ENCODE measurements around the gene ATR. TPM values are rescaled to one million over a fixed set of nuclear protein-coding genes. Genes with fewer than 3 reads are reported as not detected.

Gene ATR
- total RNA-seq, 1 experiment from 2014 or later: 15.6 TPM

DNA sequence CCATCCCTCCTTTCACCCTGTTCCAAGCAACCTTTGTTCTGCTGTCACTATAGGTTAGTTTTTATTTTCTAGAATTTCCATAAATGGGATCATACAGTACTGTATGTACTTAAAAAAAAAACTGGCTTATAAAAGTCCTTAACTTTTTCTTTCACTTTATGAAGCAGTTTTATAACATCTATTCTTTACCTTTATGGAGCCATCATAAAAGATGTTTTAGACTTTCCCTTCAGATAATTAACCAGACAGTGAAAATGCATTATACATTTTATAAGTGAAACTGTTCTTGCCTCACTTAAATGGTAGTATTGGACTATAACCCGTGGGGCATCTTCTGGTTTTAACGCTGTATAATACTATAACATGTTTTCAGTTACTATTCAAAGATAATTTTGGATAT lies 43.9 kb upstream of the ATR start:
- ATAC-seq (no peak), DNase-seq (no peak)
- Histone ChIP-seq H3K4me2 (ENCODE audit: low read length) (no peak overlapping the region), H3K4me3 (ENCODE audit: low read length) (no peak overlapping the region), H3K36me3 (ENCODE audit: low read depth, low read length) (no peaks in the 10 kb centered on the region), H4K20me1 (ENCODE audit: low read length) (no peaks in the 10 kb centered on the region), H3K9me2 (replicated peaks; ENCODE audit: low read length) (no peaks in the 10 kb centered on the region), H3K4me1 (ENCODE audit: insufficient read depth, low read length) (peaks cover 19% of the 10 kb centered on the region), H2AFZ (ENCODE audit: low read length) (no peak overlapping the region), H3K9me3 (ENCODE audit: low read length) (no peaks in the 10 kb centered on the region), H3K27me3 (ENCODE audit: low read length) (no peaks in the 10 kb centered on the region), H3K9ac (ENCODE audit: low read length) (no peak overlapping the region), H3K79me2 (ENCODE audit: low read length) (peaks cover 7% of the 10 kb centered on the region; the same call in 1 of the 2 replicates), H3F3A (ENCODE audit: low read length, unreplicated experiment) (no peaks in the 10 kb centered on the region), H3K27ac (ENCODE audit: low read length) (no peak overlapping the region)
- ChIA-PET POLR2A (ENCODE audit: unreplicated experiment) (no interaction called here), CTCF (no interaction called here)
- intact Hi-C loops (cut with micrococcal nuclease): no loop called here
- TF ChIP-seq EZH2phosphoT487 (IDR thresholded peaks at IDR 0.05; ENCODE audit: borderline replicate concordance, low read length) (no peak), EZH2 (IDR thresholded peaks at IDR 0.05; ENCODE audit: low read length, unreplicated experiment) (no peak)
- TF ChIP-seq, protein P1, sequence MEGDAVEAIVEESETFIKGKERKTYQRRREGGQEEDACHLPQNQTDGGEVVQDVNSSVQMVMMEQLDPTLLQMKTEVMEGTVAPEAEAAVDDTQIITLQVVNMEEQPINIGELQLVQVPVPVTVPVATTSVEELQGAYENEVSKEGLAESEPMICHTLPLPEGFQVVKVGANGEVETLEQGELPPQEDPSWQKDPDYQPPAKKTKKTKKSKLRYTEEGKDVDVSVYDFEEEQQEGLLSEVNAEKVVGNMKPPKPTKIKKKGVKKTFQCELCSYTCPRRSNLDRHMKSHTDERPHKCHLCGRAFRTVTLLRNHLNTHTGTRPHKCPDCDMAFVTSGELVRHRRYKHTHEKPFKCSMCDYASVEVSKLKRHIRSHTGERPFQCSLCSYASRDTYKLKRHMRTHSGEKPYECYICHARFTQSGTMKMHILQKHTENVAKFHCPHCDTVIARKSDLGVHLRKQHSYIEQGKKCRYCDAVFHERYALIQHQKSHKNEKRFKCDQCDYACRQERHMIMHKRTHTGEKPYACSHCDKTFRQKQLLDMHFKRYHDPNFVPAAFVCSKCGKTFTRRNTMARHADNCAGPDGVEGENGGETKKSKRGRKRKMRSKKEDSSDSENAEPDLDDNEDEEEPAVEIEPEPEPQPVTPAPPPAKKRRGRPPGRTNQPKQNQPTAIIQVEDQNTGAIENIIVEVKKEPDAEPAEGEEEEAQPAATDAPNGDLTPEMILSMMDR (conservative IDR thresholded peaks at IDR 0.05; ENCODE audit: low read depth, low read length): no peak
- BruUV-seq (replicated peaks): no TSS peak

DNA sequence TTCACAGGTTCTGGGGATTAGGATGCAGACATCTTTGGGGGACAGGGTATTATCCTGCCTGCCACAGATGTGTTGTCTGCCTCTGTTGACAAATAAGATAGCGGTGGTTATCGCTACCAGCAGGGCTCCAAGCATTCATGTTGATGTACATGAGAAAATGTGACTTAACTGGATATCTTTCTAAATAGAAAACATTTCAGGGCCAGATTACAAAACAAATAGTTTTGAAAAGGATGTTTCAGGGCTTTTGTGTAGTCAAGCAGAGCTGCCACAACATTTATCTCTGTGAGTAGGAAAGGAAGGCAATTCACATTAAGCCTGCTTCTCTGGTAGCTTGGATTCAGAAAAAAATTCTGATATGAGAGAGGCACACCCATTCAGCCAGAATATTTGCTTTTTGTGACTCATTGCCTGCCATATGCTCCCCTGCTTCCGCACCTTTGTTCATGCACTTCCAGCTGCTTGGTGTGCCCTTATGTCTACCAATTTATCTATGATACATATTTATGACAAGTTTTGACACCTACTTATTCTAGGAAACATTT lies 40.5 kb upstream of the ATR start:
- BruUV-seq (replicated peaks): no TSS peak
- peak overlapping the region; percentile 46 for H3K4me2 ChIP-seq (ENCODE audit: low read length)
- H3K4me3 ChIP-seq (ENCODE audit: low read length): 0 out of 2 replicates have a peak overlapping the region, but pooled peaks have one; percentile 1
- peaks cover 26% of the 10 kb centered on the region for H3K4me1 ChIP-seq (ENCODE audit: insufficient read depth, low read length)
- H3F3A ChIP-seq (ENCODE audit: low read length, unreplicated experiment): no peaks in the 10 kb centered on the region
- TF ChIP-seq, protein P1 (conservative IDR thresholded peaks at IDR 0.05; ENCODE audit: low read depth, low read length): no peak
- TF ChIP-seq EZH2phosphoT487 (IDR thresholded peaks at IDR 0.05; ENCODE audit: borderline replicate concordance, low read length) (no peak), EZH2 (IDR thresholded peaks at IDR 0.05; ENCODE audit: low read length, unreplicated experiment) (no peak)
- no peaks in the 10 kb centered on the region for H3K9me2 ChIP-seq (replicated peaks; ENCODE audit: low read length)
- DNase-seq: peak; percentile 80
- intact Hi-C loops (cut with micrococcal nuclease): loop anchor here (2.0 kb wide), 1 partner anchor 26 kb away; no protein-coding TSS in a partner anchor
- H3K27me3 ChIP-seq (ENCODE audit: low read length): no peaks in the 10 kb centered on the region
- H4K20me1 ChIP-seq (ENCODE audit: low read length): no peaks in the 10 kb centered on the region
- ChIA-PET CTCF (interaction anchor here (0.6 to 1.3 kb wide), 3 partner anchors 29 to 137 kb away, joined by 4 to 6 read pairs (median 4); no protein-coding TSS in a partner anchor), POLR2A (ENCODE audit: unreplicated experiment) (no interaction called here)
- H3K27ac ChIP-seq (ENCODE audit: low read length): peak overlapping the region; percentile 78
- 0 out of 2 replicates have a peak overlapping the region, but pooled peaks have one; percentile 9 for H3K9ac ChIP-seq (ENCODE audit: low read length)
- no peak overlapping the region; the same call in 1 of the 2 replicates for H2AFZ ChIP-seq (ENCODE audit: low read length)
- H3K79me2 ChIP-seq (ENCODE audit: low read length): peaks cover 32% of the 10 kb centered on the region
- H3K36me3 ChIP-seq (ENCODE audit: low read depth, low read length): no peaks in the 10 kb centered on the region
- ATAC-seq: peak; percentile 97
- H3K9me3 ChIP-seq (ENCODE audit: low read length): no peaks in the 10 kb centered on the region

DNA sequence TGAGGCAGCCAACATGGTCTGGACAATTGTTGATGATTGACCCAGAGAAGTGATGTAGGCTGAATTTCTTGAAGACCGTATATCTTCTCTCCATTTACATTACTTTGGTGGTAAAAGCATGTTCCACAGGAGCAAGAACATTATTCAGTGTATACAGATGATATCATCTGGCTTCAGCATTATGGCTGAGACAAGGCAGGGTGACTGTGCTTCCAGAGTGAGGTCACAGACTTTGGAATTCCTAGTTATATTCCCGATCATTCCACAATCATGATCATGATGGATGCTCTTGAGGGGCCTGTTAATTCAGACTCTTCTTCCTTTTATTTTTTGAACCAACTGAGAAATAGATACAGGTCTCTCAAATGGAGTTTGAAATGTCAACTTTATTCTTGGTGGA lies 36.6 kb upstream of the ATR start:
- H3K27ac ChIP-seq (ENCODE audit: low read length): no peak overlapping the region

More for the DNA sequence above, 36.6 kb upstream of the ATR start:
- Histone ChIP-seq H3K4me3 (ENCODE audit: low read length) (no peak overlapping the region), H4K20me1 (ENCODE audit: low read length) (no peaks in the 10 kb centered on the region), H3K36me3 (ENCODE audit: low read depth, low read length) (no peaks in the 10 kb centered on the region), H3K4me2 (ENCODE audit: low read length) (no peak overlapping the region), H3K27me3 (ENCODE audit: low read length) (no peaks in the 10 kb centered on the region), H3F3A (ENCODE audit: low read length, unreplicated experiment) (no peaks in the 10 kb centered on the region), H3K4me1 (ENCODE audit: insufficient read depth, low read length) (peaks cover 37% of the 10 kb centered on the region), H2AFZ (ENCODE audit: low read length) (no peak overlapping the region), H3K9me2 (replicated peaks; ENCODE audit: low read length) (no peaks in the 10 kb centered on the region), H3K9me3 (ENCODE audit: low read length) (no peaks in the 10 kb centered on the region), H3K79me2 (ENCODE audit: low read length) (peaks cover 30% of the 10 kb centered on the region), H3K9ac (ENCODE audit: low read length) (no peak overlapping the region)
- CTCF ChIA-PET: no interaction called here
- intact Hi-C loops (cut with micrococcal nuclease): no loop called here
- TF ChIP-seq EZH2phosphoT487 (IDR thresholded peaks at IDR 0.05; ENCODE audit: borderline replicate concordance, low read length): no peak
- no peak for TF ChIP-seq EZH2 (IDR thresholded peaks at IDR 0.05; ENCODE audit: low read length, unreplicated experiment)
- TF ChIP-seq, protein P1 (conservative IDR thresholded peaks at IDR 0.05; ENCODE audit: low read depth, low read length): no peak
- no TSS peak for BruUV-seq (replicated peaks)
- DNase-seq: no peak
- POLR2A ChIA-PET (ENCODE audit: unreplicated experiment): no interaction called here
- ATAC-seq: no peak
